Fibroblast of the conjunctiva (primary cell): ENCODE results near the gene PARD3.
"Not testable (repeated sequence)": the region's sequence is repeated elsewhere in the genome, so short reads cannot be mapped to it uniquely, and the experiment has no call there.

ENCODE experiments used
- DNase-seq: peaks from one replicate; pipeline ENCODE4 v3.0.0-alpha.2; 2010; ENCODE audit warnings: low read depth

The PARD3 gene

DNA sequence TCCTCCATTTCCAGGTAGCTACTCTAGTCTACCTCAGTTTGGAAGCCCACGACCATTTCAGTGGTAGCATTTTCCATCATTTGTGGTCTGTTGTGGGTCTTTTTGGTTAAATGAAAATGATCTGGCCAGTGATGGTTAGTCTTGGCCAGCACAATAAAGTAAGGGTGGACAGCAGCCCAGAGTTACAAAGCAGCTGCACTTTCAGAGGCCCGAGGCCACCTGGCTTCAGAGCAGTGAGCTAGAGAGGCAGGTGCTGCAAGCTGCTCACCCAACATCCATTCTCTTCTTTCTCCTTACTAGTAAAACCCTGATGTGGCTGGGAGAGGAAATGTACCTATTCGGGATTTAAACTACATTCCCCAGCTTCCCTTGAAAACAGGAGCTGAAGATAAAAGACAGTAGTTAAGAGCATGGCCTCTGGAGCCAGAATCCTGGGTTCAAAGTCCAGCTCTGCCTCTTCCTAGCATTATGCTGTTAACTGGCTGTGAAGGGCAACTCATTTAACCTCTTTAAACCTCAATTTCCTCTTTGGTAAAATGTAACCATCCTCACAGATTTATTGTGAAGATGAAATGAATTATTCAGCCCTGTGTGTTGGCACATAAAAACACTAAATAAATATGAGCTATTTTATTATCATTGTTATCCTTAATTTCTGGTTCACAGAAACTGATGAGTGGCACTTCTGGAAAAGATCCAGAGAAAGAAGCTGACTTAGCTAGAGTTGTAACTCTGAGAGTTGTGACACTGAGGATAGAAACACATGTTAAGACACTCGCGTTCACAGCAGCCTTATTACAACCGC, 517.4 kb downstream of the PARD3 start:
- no peak for DNase-seq

DNA sequence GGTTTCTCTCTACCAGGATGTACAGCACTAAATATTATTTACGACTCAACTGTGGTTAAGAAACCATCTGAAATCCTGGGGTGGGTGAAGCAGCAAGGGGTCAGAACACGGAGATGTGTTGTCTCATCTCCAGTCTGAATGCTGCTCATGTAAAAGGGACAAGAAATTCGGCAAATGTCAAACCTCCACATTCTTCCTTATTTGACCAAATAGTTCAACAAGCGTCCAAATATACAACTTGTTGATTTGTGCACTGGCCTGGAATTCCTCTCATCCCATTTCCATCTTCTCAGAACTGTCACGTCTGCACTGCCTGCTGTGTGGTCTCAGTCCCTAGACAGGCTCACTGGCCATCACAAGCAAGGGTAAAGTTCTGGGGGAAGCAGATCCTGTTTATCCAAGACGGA, 520.0 kb downstream of the PARD3 start:
- no peak for DNase-seq

DNA sequence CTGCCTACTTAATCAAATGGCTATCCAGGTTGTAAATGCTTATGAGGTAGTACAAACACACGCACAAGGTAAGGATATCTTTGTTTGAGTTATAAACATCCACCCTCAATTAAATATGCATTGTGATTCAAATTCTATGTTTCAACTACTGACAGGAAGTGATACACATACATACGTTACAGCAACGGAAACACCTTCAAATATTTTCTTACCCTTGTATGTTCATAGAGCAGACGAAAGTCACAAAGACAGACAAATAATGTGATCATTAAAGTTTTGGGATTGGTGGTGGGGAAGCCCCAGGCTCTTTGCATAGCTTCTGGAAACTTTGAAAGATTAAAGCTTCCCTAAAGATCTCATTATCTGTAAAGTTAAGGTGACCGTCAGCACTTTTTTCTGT, 521.0 kb downstream of the PARD3 start:
- no peak for DNase-seq

DNA sequence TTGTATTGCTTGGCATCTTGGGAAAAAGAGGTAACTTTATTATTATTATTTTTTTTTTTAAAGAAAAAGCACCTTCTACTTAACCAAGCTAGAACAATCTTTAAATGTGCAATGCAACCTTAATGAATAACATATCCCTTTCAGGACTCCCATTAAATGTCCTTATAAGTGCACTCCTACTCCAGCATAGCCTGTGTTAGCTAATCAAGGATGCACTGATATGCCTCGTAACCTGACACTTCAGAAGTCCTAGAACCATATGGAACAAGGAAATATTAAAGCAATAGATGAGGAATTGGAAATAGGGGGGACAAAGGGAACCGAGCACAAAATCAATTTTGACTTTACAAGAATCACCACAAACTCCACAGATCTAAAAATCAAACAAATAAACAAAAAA, 522.4 kb downstream of the PARD3 start:
- no peak for DNase-seq

DNA sequence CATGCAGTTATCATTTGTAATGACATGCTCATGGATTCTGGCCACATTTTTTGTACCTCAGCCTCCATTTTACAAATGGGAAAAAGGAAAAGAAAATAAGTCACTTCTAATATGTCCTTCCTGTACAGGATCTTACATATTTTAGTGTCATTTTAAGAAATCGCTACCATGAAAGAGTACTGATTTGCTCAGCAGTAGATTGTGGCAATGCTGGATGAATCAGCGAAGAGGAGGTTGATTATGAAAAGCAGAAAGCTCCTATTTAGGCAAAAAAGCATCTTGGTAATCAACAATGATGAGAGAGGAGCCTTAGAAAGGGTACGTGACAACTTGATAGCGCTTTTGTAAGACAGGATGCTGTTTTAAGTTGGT, 522.9 kb downstream of the PARD3 start:
- DNase-seq = no peak

DNA sequence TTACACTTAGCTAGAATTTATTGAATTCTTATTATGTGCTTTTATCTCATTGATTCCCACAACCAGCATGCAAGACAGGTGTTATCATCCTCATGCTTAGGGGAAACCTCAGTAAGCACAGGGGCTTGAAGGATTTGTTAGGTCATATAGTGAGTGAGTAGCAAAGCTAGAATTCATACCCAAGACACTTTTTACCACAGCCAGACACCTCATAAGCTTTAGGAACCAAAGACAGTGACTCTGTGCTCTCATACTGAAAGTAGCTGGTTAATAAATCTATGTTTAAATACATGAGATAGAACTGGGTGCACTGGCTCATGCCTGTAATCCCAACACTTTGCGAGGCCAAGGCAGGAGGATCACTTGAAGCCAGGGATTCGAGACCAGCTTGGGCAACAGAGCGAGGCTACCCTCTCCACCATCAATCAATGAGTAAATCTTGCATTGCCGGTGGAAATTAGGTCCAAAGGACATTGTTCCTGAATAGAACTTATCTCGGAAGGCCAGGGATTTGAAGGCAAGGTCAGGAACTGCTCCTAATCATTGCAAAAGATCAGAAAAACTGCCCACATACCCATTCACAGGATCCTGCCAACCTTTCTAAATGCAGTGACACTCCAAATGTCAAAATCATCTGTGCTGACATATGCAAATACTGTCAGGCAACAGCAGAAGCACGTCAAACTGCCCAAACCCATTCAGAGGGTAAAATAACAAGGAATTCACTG, 523.5 kb downstream of the PARD3 start:
- DNase-seq = no peak

DNA sequence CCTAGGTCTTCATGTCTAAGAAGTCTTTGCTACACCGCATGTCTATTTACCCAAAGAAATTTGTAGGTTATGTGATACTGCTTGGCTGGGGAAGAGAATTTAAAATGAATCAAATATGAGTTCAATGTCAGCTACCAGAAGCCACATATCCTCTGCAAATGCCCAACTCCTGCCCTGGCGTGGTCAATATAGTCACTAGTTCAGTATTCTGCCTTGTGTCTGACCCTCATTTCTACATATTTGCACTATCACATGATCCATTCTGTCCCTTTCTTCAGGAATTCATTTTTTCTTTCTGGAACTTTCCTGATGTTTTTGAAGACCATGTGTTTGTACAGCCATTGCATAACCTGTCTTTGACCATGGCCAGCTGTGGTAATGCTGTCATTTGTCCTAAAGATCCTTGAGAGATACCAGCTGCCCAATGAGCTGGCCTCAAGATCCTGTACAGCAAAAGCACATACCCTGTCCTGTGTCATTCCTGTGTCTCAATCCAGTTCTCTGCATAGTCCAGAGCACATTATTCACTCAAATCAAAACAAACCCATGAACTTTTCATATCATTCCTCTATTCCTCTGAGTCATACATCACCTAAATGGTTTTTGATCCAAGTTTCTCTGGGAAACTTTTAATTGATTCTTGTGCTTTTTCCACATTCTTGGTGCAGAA, 524.5 kb downstream of the PARD3 start:
- no peak for DNase-seq

DNA sequence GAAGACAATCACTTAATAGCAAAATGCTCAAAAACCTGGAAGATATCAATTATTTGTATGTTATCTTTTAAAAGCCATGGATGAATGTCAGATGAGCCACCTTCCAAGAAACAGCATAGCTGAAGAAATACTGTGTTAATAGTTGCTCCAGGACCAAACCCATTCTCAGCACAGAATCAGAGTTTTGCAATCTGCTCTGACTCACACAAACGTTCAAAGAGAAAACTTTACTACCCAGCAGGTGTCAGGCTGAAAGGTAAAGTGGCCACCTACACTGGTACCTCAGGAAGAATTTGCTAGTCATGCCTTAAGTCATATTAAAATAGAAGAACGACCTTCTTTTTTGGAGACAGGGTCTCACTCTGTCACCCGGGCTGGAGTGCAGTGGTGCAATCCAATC, 526.5 kb downstream of the PARD3 start:
- DNase-seq = no peak

DNA sequence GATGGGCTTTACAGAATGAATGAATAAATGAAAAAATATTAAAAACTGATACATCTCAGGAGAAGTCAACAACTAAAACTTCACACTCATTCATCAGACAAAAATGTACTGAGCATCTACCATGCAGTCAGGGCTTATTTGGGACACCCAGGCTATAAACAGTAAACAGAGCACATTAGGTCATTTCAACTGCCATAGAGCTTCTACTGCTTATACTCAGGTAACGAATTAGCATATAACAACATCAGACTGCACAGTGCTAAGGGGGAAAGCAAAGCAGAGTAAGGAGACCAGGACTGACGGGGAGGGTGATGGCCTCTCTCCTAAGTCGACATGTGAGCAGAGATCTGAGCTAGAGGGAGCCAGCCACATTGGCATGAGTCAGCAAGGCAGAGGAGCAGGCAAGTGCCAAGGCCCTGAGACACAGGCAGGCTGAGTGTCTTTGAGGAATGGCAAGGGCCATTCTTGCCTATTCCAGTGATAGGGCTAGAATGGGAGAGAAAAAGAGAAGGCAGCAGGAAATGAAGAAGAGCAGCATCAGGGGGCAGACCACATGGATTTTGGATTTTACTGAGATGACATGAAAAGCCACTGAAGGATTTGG, 528.9 kb downstream of the PARD3 start:
- no peak for DNase-seq

DNA sequence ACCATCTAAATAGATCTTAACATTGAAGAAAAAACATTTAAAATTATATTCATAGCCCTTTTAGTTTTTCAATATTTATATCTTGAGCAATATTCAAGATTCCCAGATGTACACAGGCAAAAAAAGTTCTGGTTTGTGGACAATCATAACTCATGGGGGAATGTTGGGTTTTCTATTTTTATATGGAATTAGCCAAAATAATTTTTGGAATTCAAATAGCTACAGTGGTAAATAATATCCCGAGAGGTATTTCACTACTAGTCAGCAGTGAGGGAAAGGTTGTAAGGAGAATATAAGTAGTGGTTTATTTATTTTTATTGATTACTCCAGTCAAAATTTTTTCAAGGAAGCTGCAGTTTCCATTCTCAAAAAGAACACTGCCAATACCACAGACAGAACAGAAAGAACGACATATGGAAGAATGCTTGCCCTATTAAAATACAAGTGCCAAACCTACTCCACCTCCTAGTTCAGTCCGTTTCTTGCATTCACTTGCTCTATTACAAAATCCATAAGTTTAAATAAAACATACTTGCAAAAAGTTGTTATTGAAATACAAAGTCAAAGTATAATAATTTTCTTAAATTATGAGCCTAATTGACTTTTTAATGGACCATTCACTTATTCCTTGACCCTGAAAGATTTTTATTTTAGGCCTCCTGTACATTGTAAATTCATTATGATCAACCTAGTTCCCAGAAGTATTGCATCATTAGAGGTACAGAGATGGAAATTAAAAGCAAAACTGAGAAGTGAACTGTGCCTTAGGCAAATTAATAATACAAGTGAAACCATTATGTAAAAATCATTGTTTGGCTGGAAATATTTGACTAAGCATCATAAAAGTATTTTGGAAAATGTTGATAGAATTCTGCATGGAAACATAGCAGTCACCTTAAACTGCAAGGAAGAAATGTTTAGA, 533.2 kb downstream of the PARD3 start:
- no peak for DNase-seq

DNA sequence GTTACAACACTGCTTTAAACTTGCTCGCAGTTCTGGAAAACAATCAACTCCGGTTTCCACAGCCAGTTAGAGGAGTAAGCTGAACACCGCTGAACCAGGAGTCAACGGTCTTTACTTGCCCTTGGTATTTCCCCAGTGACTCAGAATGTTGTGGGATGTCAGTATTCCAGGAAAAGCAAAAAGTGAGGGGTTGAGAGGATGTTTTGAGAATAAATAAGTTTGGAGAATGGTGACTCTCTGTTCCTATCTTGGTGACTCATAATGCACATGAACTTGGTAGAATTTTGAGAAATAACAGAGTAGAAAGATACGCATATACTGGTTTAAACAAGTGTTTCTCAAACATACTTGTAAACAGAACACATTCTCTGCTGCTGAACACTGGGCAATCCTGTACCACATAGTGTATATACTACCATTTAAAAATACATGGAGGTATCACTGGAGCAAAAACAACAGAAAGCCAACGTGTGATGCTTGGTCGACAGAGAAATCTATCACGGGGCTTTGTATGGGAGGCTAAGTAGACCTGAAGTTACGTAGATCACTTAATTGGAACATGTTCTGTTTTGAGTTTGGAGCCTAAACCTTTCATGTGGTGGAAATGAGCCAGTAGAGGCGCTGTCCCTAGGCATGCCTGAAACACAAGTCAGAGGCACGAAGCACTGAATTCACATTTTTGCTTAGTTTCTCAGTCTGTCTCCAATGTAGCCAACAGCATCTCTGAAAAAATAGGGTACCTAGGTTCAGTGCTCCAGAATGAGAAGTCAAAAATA, 534.3 kb downstream of the PARD3 start:
- peak; percentile 91 for DNase-seq

DNA sequence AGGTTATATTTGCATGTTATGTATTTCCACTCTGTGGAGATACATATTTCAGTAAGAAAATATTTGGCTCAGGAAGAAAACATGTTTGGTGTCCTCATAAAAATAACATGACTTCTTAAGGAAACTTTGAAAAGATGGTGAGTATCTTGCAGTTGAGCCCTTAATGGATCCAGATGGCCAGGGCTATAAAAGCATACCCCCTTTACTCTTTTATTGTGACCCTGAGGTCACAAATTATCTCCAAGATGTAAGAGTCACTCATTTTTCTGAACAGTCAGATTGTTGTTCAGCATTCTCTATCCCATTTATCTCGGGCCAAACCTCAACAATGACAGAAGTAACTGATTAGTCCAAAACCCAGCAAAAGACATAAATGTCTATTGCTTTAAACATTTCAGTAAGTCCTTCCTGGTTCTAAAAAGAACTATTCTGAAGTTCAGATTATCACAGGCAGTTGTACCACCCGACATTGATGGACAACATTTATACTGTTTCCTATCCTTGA, 539.4 kb downstream of the PARD3 start:
- DNase-seq = no peak

DNA sequence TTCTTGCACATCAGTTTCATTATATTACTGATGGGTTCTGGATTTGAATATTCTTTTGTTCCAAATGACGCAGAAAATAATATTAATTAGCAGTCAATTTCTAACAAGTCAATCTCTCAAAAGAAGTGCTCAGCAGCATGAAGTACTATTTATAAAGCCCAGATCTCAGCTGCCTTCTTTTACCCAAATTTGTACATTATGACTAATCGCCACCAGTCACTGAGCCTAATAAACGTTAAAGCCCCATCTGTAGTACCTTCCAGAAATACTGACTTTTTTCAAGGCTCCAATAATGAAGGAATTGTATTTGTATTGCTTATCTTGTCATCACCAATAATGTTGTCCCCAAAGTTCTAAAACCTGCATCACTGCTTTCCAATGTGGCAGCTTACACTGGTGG, 540.2 kb downstream of the PARD3 start:
- DNase-seq = no peak

DNA sequence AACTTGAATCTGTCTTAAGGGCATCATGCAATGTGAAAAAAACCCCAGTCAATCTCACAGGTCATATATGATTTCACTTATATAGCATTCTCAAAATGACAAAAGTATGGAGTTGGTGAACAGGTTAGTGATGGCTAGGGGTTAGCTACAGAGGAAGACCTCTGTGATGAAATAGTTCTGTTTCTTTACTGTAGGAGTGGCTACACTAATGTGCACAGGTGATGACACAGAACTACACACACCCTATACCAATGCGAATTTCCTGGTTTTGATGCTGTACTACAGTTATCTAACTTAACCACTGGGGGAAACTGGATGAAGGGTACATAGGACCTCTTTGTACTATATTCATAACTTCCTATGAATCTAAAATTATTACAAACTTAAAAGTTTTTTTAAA, 541.8 kb downstream of the PARD3 start:
- DNase-seq = no peak

DNA sequence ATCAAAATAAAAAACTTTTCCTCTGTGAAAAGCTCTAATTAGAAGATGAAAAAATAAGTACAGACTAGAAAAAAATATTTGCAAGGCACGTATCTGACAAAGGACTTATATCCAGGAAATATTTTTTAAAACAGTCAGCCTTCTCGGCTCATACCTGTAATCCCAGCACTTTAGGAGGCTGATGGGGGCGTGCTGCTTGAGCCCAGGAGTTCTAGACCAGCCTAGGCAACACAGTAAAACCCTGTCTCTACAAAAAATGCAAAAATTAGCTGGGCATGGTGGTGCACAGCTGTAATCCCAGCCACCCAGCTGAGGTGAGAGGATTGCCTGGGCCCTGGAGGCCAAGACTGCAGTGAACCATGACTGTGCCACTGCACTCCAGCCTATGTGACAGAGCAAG, 542.8 kb downstream of the PARD3 start:
- no peak for DNase-seq

DNA sequence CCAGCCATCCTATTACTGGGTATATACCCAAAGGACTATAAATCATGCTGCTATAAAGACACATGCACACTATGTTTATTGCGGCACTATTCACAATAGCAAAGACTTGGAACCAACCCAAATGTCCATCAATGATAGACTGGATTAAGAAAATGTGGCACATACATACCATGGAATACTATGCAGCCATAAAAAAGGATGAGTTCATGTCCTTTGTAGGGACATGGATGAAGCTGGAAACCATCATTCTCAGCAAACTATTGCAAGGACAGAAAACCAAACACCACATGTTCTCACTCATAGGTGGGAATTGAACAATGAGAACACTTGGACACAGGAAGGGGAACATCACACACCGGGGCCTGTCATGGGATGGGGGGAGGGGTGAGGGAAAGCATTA, 546.7 kb downstream of the PARD3 start:
- DNase-seq = not testable (repeated sequence)

DNA sequence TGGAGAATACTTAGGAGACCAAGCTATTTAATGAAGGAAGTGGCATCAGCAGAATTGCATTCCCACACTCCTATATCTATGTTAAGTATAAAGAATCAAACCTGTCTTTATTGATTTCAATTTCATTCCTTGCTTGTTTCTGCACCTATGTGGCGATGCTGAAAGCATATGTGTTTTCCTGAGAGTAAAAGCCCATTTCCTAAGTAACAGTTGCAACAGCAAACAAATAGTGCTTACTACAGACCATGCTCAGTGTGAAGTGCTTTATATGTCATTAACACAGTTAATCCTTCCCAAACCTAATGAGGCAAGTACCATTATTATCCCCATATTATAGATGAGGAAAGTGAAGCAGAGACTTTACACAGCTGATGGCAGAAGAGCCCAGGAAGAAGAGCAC, 552.1 kb downstream of the PARD3 start:
- DNase-seq = no peak

DNA sequence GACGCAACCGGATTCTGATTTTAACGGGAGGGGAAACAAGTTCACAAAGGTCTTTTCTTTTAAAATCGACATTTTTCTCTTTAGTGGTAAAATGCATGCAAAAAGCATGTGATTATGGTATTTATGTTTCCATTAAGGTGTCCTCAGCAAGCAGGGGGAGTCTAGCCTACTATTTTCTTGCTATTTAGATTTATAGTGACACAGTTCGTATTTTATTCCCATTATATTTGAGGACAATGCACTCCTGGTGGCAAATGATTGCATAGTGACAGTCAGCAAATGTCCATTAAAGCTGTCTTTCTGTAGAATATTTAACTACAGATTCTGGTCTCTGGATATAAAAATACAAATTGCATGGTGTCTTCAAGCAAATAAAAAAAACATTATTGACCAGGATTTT, 554.2 kb downstream of the PARD3 start:
- no peak for DNase-seq

DNA sequence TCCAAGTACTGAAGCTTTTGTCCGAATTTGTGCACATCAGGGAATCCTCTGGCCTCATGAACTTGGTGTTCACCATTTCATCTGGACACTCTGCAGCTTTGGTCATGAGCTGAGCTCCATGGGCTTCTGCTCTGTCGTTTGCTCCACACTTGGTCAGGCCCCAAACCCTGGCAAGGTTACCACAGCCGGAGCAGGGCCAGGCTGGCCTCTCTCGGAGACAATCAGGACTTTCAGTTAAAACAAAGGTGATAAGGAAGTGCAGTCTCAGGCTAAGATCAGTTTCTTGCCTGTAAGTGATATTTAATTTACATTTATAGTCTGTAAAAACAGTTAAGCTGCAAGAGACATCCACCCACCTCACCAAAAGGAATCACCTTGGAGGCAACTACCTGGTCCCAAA, 558.9 kb downstream of the PARD3 start:
- no peak for DNase-seq

DNA sequence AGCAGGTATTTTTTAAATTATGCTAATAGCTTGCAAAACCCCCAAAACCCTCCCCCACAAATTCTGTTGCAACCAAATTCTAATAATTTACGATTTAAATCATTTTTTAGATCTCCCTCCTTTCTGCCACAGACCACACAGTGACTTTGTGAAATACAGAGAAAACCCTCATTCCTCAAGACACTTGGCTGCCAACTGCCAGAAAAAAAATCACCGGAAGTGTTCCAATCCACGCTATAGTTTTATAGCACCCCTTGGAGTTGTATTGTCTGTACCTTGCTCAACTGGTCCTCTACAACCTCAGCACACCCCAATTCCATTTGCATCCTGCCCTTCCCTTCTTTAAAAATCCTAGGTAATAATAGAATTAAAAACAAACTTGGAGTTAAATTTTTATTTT, 560.1 kb downstream of the PARD3 start:
- DNase-seq = no peak

DNA sequence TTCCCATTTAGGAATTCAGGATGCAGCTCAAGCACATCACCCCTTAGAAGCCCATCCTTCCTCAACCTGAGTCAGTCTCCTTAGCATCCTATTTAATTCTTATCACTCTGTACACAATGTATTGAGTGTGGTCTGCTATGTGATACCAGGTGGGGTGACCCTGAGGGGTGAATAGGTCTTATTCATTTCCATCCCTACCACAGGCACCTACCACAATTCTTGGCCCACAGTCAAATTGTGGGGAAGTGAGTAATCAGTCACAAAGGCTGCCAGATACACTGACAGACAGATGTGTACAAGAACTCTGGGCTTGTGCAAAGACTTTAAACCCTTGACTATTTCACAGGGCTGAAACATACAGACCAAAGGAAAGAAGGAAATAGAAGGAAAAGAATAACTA, 560.5 kb downstream of the PARD3 start:
- DNase-seq = peak; percentile 45
